GM18499 (cell line): ENCODE data around the gene PRR15.
"Not testable (repeated sequence)": the region's sequence is repeated elsewhere in the genome, so short reads cannot be mapped to it uniquely, and the experiment has no call there.

Experiments
- ATAC-seq: cut with Tn5 transposase; IDR thresholded peaks from one replicate; pipeline ENCODE4 v1.9.1; 2021; ENCODE audit warnings: moderate number of reproducible peaks; ENCODE audit not compliant: insufficient read depth, unreplicated experiment

PRR15 gene, protein sequence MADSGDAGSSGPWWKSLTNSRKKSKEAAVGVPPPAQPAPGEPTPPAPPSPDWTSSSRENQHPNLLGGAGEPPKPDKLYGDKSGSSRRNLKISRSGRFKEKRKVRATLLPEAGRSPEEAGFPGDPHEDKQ

GRCh38 chr7:29563590-29564495 lies at the start of gene PRR15:
TSS of gene PRR15 (plus strand) at chr7:29563835. CDS start at chr7:29566330, 2,495 bp downstream.
- no peak for ATAC-seq

DNA sequence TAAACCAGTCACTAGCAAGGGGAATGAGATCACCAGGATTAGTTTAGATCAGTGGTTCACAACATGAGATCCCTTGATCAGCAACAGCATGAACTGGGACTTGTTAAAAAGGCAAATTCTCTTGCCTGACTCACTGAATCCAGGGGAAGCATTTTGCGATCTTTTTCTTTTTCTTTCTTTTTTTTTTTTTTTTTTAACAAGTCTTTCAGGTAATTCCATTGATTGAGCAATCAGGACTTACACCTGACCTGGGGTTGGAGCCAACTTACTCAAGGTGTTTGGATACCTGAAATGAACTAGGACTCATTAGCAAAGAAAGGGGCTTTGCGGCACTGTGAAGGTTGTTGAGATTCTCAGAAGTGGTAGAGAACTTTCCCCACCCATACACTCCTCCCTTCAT lies 47.1 kb upstream of the PRR15 start:
- no peak for ATAC-seq

- no peak for ATAC-seq
These were observed 45.0 kb upstream of the PRR15 start for GRCh38 chr7:29518616-29519015.

DNA sequence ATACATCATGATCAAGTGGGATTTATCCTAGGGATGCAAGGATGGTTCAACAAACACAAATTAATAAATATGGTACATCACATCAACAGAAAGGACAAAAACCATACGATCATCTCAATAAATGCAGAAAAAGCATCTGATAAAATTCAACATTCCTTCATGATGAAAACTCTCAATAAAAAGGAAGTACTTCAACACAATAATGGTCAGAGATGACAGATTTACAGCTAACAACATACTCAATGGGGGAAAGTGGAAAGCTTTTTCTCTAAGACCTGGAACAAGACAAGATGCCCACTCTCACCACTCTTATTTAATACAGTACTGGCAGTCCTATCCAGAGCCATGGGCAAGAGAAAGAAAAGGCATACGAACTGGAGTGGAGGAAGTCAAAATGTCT lies 39.9 kb upstream of the PRR15 start:
- ATAC-seq, result no peak

GRCh38 chr7:29527505-29528108 lies 36.0 kb upstream of the PRR15 start:
- no peak for ATAC-seq

DNA sequence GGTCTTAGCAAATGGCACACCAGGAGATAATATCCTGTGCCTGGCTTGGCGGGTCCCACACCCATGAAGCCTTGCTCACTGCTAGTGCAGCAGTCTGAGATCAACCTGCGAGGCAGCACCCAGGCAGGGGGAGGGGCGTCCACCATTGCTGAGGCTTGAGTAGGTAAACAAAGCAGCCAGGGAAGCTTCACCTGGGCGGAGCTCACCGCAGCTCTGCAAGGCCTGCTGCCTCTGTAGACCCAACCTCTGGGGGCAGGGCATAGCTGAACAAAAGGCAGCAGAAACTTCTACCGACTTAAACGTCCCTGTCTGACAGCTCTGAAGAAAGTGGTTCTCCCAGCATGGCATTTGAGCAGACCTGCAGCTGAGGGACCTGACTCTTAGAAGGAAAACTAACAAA lies 35.1 kb upstream of the PRR15 start:
- not testable (repeated sequence) for ATAC-seq

DNA sequence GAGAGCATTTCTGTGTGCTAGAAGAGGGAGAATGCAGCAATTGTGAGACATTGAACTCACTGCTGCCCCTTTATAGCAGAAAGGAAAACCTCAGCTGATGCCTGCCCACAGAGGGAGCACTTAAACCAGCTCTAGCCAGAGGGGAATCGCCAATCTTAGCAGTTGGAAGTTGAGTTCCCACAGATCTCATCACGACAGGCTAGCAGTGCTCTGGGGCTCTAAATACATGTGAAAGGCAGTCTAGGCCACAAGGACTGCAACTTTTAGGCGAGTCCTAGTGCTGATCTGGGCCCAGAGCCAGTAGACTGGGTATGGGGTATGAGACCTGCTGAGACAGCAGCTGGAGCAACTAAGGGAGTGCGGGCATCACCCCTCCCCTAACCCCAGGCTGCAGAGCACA lies 25.2 kb upstream of the PRR15 start:
- no peak for ATAC-seq

DNA sequence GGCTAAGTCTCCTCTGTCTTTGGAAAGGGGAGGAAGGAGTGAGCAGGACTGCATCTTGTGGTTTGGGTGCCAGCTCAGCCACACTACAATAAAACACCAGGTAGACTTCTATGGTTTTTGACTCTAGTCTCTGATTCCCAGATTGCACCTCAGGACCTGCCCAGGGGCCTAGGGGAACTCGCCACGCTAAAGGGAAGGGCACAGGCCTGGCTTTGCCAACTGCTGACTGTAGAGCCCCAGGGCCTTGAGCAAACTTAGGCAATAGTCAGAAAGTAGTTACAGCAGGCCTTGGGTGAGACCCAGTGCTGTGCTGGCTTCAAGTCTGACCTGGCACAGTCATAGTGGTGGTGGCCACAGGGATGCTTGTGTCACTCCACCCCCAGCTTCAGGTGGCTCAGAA lies 24.2 kb upstream of the PRR15 start:
- no peak for ATAC-seq

DNA sequence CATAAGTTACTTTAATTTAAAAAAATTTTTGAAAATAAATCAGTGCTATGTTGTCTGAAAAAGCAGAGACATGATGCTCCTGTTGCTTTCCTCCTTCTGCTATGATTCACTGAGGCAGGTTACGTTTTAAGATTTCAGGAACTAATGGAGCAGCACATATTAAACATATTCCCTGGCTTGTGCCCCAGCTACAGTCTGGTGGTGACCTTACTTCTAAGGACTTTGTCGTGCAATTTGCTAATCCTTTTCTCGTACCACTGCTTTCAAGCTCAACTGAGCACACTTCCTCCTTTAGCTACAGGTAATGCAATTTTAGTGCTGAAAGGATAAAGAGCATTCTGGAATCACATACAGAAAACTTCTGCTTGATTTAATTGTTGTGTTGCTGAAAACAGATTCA lies 16.2 kb upstream of the PRR15 start:
- ATAC-seq, result no peak

- ATAC-seq, result no peak
These were observed 14.8 kb upstream of the PRR15 start for GRCh38 chr7:29548823-29549222.

- no peak for ATAC-seq
These were observed 11.2 kb upstream of the PRR15 start for GRCh38 chr7:29552392-29552791.

GRCh38 chr7:29555061-29555460 lies 8.6 kb upstream of the PRR15 start:
- no peak for ATAC-seq

- no peak for ATAC-seq
These were observed 7.0 kb upstream of the PRR15 start for GRCh38 chr7:29556405-29557195.

- no peak for ATAC-seq
These were observed 5.7 kb upstream of the PRR15 start for GRCh38 chr7:29557954-29558353.

- no peak for ATAC-seq
These were observed 2.4 kb upstream of the PRR15 start for GRCh38 chr7:29561271-29561670.

DNA sequence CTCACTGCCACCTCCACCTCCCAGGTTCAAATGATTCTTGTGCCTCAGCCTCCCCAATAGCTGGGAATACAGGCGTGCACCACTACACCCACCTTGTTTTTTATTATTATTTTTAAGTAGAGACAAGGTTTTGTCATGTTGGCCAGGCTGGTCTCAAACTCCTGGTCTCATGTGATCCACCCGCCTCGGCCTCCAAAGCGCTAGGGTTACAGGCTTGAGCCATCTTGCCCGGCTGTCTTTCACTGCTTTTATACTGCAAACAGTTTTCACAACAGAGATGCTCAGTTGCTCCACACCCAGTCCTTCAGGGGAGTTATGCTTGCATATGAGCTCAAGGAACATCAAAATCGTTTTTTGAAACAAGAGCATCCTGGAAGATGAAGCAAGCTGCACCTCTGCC lies 1.3 kb upstream of the PRR15 start:
- no peak for ATAC-seq

DNA sequence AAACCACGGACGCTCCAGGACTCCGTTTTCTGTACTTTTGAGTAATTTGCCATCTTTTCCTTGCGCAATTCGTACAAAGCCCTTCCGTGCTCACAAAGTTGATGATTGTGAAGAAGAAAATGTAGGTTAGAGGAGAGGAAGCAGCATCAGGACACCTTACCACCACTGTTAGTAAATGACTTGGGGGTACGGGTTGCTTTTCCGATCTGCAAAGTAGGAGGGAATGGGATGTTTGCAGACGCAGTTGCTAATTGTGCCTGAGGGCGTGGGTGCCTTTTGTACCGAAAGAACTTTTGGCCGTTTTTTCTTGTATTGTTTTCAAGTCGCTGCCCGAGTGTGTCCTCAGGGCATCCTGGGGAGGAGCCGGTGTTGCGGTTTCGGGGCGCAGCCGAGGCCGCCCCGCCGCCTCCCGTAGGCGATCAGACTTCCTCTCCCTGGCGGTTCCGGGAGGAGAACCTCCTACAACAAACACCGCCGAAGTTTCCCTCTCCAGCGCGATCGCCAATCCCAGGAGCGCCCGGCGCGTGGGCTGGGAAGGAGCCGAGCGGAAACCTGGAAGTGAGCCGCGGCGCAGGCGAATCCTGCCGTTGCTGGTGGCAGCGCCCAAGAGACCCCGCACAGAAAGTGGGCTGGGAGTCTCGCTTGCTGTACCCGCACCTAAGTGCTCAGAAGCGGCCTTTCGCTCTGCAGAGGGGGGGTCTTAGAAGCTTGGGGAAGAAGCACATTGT lies 1.0 kb downstream of the PRR15 start:
- ATAC-seq, result no peak

DNA sequence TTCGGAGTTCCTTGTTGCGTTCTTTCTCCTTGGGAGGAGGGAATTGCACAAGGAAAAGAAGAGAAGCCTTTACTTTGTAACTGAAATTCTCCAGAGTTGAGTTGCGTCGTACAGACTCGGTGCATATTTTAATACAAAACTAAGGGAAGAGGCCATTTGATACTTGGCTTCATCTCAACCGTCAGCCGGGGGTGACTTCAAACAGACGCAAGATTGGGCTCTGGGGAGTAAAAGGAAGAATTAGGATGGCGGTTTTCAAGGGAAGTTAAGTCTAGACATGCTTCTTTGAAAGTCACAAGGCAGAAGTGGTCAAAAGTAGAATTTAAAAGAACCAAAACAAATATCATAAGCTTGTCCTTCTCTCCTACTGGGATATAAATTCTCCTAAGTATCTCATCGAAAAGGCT lies 1.6 kb downstream of the PRR15 start:
- ATAC-seq, result no peak

- ATAC-seq, result no peak
These were observed 2.0 kb downstream of the PRR15 start for GRCh38 chr7:29565634-29565981.
